HG03439 (cell line): ENCODE data around the gene ACAN.

Experiments
- ATAC-seq: cut with Tn5 transposase; IDR thresholded peaks from one replicate; pipeline ENCODE4 v1.9.1; 2021; ENCODE audit warnings: mild to moderate bottlenecking, moderate library complexity; ENCODE audit not compliant: unreplicated experiment

Gene ACAN

GRCh38 chr15:88803241-88803919 is at the start of gene ACAN:
TSS of gene ACAN (plus strand) at chr15:88803436. CDS start at chr15:88836207, 32,771 bp downstream.
- ATAC-seq = no peak

DNA sequence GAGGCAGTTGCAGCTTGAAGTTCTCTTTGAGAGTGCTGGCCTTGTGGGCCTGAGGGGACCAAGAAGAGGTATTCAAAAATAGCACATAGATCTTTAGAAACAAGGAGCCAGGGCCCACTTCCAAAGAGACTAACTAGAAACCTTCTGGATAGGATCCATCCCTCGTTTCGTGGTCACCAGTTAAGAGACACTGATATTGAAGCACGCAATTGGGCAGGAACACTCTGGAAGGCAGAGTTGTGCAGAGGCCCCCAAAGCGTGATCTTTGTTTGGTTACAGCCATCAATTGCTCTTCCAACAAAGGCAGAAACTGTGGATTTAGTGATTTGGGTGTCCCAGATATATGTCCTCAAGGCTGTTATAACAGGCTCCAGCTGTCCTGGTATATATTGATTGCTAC is 46.7 kb upstream of the ACAN start:
- ATAC-seq = no peak

DNA sequence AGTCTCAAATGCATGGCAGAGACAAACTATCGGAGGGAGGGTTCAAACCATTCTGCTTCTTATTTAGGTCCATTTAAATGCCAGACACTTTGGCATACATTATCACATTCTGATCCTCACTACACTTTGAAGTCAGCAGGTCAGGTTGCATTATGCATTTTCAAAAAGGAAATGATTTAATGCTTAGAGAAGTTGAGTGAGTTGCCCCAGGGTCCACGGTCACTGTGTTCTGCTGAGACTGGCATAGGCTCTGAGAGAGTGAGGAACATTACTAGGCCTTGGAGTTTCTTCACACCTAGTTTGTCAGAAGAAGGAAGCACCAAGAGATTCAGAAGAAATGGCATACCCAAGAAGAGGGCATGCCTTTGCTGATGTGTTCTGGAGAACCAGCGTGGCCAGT is 46.3 kb upstream of the ACAN start:
- no peak for ATAC-seq

DNA sequence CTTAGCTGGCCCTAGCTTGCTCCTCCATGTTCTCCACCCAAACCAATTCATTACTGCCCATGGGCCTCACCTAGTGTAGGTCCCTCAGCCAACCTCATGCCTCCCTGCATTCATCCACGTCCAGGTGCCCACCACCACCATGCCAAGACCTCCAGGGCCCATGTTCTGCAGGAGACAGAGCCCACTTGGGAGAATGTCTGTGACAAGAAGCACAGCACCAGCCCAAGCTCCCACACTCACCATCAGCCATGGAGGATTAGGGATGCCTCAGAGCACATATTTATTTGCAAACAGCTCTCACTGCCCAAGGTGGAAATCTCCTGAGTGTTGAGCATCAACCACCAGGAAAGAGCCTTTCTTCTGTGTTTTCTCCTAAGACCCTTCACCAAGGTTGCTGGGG is 43.4 kb upstream of the ACAN start:
- ATAC-seq = no peak

- no peak for ATAC-seq
Observed at GRCh38 chr15:88764448-88764847, 38.8 kb upstream of the ACAN start.

- no peak for ATAC-seq
Observed at GRCh38 chr15:88765212-88765611, 38.0 kb upstream of the ACAN start.

DNA sequence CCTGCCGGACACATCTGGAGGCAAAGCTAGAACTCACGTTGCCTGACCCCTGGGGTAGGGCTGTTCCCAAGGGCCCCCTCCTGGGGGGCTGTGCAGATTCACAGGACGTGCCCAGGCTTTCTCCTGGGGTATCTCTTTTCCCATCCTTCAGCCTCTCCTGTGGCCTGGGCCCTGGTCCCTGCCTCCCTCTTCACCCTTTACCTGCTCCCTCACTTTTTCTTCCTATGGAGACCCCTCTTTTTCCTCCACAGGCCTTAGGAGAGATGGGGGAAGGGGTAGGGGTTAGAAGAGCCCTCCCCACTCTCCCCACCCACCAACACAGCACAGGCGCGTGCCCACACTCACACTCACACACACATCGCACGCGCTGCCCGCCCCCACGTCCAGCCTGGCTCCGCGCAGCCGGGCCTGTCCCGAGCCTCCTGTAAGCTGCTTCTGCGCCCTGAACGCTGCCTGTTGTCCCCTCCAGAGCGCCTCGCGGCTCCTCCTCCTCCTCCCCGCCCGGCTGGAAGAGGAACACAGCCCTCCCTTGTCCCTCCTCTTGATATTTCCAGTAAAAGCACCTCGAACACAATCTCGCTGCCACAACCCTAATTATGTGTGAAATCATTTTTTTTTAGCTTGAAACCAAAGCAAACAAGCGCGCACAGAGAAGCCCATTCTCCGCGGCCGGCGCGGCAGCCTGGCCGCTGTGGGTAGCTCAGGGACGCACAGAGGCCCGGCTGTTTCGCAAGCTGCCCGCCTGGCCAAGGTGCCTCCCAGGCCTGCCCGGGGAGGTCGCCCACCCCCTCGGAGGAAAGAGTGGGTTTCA is 33.9 kb upstream of the ACAN start:
- no peak for ATAC-seq

GRCh38 chr15:88775776-88776175 is 27.5 kb upstream of the ACAN start:
- ATAC-seq = no peak

- ATAC-seq = no peak
Observed at GRCh38 chr15:88776646-88777045, 26.6 kb upstream of the ACAN start.

DNA sequence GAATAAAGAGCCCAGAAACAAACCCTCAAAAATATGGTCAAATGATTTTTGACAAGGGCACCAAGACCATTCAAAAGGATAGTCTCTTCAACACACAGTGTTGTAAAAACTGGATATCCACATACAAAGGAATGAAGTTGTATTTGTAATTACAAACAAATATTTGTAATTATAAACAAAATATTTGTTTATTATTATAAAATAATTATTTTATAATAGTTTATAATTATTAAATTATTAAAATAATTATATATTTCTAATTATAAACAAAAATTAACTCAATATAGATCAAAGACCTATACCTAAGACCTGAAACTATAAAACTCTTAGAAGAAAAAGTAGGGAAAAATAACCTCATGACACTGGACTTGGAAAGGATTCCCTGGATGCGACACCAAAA is 23.3 kb upstream of the ACAN start:
- no peak for ATAC-seq

GRCh38 chr15:88782465-88782864 is 20.8 kb upstream of the ACAN start:
- ATAC-seq = no peak

- ATAC-seq = no peak
Observed at GRCh38 chr15:88785217-88785616, 18.0 kb upstream of the ACAN start.

DNA sequence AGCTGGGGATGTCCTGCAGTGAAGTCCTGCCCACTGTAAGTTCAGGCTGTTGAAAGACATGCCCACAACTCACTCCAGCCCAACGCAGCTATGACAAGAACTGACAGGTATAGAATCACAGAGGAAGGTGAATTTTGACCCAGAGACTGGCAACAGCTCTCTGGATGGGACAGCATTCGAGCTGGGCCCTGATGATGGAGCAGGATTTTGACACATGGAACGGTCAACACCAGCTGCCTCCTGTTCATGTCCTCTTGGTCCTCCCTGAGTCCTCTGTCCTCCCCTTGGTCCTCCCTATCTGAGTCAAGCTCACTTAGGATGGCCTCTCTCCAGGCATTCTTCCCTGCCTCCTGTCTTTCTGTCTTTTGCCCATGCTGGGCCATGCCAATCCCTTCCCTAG is 15.2 kb upstream of the ACAN start:
- ATAC-seq = no peak

GRCh38 chr15:88788816-88789215 is 14.4 kb upstream of the ACAN start:
- ATAC-seq = no peak

DNA sequence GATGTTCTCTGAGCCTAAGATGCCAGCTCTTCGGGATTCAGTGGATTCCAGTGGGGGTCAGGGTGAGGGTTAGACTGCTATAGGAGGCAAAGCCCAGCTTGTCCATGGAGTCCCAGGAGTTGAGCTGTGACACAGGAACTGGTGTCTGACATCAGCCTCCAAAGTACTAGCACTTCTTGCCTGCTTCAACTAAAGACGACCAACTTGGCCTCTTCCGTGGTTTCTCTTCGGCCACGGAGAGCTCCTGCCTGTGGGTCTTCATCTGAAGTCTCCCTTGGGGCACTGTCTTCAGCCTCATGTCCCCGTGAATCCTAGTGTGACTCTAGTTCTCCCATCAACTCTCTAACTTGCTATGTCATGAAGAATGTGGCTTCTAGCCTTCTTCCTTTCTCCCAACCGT is 12.8 kb upstream of the ACAN start:
- ATAC-seq = no peak

GRCh38 chr15:88791637-88792036 is 11.6 kb upstream of the ACAN start:
- no peak for ATAC-seq

GRCh38 chr15:88792342-88793282 is 10.6 kb upstream of the ACAN start:
- no peak for ATAC-seq

- ATAC-seq = no peak
Observed at GRCh38 chr15:88794001-88794400, 9.2 kb upstream of the ACAN start.

- ATAC-seq = no peak
Observed at GRCh38 chr15:88797663-88798339, 5.4 kb upstream of the ACAN start.

- no peak for ATAC-seq
Observed at GRCh38 chr15:88799341-88799740, 3.9 kb upstream of the ACAN start.

- ATAC-seq = no peak
Observed at GRCh38 chr15:88800026-88800425, 3.2 kb upstream of the ACAN start.
